Non-pigmented ciliary epithelial cell (primary cell): ENCODE measurements around the gene TH.

ENCODE experiments used
- DNase-seq: peaks from one replicate; pipeline ENCODE4 v3.0.0-alpha.2; 2010; ENCODE audit warnings: low read depth

The TH gene

DNA sequence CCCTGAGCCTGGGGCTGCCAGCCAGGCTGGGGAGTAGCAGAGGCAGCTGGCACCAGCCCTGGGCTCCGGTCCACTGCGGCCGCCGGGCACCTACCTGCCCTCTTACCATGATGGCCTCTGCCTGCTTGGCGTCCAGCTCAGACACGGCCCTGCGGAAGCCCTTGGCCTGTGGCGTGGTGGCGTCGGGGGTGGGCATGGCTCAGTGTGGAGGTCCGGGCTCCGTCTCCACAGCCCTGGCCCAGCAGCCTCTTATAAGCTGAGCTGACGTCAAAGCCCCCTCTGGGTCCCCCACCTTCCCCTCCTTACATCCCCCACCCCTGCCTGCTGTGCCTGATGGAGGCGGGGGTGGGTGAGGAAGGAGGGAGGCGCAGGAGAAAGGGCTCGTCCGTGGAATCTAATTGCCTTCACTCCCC is at the start of gene TH:
Gene TH, minus strand, starts transcription at position 225 of the 413 bp plus-strand sequence. Its CDS starts 29 bp downstream, at position 196.
- DNase-seq = no peak

DNA sequence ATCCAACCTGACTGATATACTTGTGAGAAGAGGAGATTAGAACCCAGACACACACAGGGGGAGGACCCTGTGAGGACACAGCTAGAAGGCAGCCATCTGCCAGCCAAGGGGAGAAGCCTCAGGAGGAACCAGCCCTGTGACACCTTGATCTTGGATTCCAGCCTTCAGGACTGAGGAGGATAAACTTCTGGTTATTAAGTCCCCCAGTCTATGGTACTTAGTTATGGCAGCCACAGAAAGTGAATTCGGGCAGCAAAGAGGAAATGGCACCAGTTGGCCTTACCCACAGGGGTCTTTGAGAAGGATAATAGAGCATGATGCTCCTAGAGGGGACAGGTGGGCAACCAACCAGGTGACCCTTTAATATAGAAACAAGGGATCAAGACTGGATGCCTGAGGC is 49.4 kb upstream of the TH start:
- DNase-seq = no peak

- DNase-seq = no peak
Observed at GRCh38 chr11:2220173-2220771, 48.7 kb upstream of the TH start.

DNA sequence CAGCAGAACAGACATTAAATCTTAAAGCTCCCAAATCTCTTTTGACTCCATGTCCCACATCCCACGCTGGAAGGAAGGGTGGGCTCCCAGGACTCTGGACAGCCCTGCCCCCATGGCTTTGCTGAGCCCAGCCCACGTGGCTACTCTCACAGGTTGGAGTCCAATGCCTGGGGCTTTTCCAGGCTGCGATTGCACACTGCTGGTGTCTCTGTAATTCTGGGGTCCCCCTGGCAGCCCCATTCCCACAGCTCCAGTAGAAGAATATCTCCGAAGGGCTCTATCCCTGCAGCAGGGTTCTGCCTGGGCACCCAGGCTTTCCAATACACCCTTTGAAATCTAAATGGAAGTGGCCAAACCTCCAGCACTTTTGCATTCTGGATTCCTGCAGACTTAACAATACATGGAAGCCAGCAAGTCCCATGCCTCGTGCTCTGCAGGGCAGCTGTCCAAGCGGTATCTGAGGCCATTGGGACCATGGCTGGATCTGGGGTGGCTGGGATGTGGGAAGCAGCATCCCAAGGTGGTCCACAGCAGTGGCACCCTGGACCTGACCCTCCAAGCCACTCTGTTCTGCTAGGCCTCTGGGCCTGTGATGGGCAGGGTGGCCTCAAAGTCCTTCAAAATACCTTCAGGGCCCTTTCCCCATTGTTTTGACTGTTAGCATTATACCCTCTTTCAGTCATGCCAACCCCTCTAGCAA is 47.9 kb upstream of the TH start:
- no peak for DNase-seq

DNA sequence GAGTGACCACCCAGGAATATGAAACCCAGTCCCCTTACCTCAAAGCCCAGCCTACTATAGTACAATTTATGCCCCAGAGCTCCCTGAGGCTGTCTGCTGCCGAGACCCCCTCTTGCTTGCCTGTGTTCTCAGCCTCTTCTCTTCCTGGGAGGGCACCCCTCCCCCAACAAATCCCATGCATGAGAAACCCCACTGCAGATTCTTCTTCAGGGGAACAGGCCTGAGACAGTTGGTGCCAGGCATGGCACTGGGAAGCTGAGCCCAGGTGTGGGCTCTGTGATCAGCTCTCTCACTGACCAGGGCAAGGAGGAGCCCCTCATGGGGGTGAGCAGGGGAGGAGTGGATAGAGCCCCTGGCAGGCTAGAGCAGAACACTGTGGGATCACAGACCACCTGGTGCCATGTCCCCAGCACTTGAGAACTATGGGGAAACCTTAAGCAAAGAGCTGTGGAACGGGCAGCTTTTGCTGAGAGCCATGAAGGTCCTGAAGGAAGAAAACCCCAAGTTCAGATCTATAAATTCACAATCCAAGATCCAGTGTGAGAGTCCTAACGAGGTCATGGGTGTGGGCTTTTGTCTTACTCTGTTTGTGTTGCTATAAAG is 46.5 kb upstream of the TH start:
- DNase-seq = no peak

- no peak for DNase-seq
Observed at GRCh38 chr11:2217211-2218030, 45.8 kb upstream of the TH start.

DNA sequence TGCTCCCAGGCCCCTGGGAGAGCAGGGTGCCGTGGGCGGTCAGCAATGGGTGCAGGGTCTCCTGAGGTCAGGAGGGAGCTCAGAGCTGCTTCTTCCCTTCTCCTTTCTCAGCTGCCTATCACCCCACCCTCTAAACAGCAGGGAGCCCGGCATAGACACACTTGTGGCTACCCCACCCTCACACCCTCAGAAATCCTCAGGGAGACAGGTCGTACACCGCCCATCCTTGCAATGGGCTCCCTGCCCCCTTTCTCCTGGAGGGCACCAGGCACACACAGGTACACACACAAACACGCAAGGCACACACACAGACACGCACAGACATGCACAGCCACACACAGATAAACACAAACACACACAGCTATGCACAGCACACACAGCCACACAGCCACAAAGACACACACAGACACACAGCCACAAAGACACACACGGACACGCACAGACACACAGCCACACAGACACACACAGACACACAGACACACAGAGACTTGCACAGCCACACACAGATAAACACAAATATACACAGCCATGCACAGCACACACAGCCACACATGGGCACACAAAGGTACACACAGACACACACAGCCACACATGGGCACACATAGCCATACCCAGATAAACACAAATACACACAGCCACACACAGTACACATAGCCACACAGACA is 44.9 kb upstream of the TH start:
- no peak for DNase-seq

GRCh38 chr11:2215561-2216399 is 44.2 kb upstream of the TH start:
- DNase-seq = no peak

- no peak for DNase-seq
Observed at GRCh38 chr11:2215230-2215560, 43.6 kb upstream of the TH start.

DNA sequence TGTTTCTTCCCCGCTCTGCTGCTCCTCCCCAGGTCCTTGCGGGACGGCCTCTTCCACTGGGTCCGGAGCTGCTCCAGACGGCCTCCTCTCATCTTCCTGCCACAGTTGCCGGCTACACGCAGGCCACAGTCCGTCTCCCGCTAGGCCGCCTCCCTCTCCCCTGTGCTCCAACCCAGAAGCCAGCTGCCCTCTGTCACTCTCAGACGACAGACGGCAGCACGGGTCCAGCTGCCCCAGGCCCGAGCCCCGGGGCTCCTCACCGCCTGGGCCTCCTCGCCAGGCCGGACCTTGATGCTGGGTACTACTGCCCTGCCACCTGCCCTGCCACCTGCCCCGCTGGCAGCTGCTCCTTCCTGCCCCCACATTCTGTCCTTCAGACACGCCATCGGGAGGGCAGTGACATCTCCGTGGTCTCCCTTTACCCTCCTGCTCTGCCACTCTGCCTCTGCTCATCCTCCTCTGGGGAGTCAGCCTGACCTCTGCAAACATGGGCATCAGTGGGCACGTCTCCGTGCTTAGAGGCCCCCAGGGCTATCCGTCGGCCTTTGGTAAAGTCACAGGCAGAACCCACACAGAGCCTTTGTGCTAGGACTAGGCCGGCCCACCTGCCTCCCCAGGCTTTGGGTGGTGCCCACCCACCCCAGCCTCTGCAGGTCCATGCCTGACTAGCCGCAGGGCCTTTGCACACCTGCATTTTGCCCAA is 43.1 kb upstream of the TH start:
- DNase-seq = no peak

DNA sequence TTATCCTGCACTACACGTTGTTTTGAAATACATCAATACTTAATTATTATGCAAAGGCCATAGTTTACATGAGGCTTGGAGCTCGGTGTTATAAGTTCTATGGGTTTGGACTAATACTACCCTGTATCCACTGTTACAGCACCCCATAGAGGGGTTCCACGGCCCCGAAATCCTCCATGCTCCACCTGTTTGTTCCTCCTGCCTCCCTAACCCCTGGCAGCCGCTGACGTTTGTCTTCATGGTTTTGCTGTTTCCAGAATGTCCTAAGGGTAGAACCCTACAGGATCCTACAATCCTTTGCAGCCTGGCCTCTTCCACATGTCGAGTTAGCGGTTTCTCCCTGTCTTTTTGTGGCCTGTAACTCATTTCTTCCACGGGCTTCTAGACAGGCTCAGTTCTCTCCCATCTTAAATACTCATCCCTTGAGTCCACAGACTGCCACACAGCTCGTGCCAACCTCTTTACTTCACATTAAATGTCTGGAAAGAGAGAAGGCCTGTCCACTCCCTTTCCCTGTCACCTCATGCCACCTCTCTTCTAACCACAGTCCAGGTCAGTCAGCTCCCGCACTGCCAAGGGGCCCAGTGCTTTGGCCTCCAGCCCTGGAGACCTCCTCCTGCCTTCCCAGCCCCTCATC is 42.4 kb upstream of the TH start:
- no peak for DNase-seq

DNA sequence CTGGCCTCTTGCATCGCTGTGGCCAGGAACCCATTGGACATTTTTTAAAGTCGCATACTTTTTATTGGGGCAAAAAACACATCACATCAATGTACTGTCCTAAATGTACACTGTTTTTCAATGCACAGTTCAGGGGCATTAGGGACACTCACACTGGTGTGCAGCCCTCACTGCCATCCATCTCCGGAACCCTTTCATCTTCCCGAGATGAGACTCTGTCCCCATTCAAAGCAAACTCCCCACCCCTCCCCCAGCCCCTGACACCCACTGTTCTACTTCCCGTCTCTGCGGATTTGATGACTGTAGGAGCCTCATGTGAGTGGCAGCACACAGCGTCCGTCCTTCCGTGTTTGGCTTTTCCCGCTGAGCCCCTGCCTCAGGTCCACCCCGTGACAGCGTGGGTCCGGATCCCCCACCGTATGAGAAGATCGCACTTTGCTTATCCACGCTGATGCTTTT is 41.8 kb upstream of the TH start:
- no peak for DNase-seq

DNA sequence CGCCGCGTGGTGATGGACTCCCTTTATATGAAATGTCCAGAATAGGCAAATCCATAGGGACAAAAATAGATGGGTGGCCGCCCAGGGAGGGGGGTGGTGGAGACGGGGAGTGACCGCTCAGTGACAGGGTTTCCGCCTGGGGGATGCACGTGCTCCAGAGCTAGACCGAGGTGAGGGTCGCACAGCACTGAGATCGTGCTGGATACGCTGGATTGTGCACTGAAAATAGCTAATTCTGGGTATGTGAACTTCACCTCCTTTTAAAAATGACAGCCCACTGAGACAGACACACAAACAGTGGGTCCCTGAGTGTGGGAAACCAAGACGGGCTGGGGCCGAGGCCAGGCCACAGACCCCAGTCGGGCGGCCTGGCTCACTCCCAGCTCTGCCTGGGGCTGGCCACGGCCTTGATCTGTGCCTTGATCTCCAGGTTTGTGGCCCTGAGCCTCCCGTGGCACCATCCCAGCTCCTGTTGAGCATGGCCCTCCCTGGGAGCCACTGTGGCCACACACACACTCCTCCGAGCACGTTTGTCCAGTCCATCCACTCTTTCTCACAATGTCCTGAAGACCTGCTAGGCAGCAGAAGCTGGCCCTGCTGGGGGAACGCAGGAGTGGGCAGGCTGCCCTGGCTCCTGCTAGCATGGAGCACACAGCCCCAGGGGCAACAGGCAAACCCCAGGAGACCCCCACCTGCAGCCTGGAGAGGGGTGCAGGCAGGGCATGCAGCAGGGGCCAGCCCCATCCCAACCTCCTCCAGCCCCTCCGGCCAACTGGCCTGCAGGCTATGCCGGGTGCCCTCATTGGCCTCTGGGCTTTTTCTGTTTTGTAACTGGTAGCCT is 41.0 kb upstream of the TH start:
- no peak for DNase-seq

- no peak for DNase-seq
Observed at GRCh38 chr11:2211113-2211971, 39.7 kb upstream of the TH start.

GRCh38 chr11:2210366-2211112 is 38.9 kb upstream of the TH start:
- no peak for DNase-seq

DNA sequence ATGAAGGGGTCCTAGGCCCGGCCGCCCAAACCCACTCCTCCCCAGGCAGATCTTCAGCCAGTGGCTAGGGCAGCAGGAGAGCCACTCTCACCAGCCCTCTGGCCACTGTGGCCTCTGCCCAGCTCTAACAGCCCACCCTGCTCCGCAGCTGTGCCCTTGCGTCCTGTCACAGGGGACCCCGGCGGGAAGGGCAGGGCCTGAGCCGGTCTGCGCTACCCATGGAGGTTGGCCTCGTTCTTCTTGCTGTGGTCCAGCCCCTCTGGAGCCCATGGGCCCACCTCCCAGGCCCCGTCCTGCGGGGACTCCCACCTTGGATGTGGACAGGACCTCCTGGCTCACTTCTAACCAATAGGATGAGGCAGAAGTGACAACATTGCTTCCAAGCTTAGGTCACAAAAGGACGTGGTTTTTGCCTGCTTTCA is 38.3 kb upstream of the TH start:
- DNase-seq = no peak

DNA sequence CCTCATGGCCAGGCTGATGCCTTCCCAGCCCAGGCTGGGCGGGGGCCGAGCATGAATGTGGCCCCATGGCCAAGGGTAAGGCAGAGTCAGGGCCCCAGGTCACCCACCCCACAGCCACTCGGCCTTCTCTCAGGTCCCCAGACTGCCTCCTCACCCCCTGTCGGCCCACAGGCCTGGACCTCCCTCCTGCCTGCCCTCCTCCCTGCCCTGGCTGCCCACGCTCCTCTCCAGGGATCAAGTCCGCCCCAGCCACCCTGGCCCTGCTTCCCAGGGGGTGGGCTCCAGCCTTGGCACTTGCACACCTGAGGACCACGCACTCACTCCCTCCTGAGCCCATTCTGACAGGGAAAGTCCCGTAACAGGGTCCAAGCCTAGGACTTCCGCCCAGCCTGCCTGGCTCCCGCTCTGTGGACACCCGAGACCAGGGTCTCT is 37.8 kb upstream of the TH start:
- no peak for DNase-seq
